ENCODE measurements around the gene GPR162.

DNA sequence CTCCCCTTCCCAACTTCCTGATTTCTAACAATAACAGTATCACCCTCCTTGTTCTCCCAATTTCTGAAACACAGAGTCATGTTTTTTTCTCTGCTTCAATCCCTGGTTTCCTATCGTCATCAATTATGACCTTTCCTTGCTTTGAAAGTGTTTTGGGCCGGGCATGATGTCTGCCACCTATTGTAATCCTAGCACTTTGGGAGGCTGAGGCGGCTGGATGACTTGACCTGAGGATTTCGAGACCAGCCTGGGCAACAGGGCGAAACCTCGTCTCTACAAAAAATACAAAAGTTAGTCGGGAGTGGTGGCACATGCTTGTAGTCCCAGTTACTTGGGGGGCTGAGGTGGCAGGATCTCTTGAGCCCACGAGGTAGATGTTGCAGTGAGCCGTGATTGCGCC is 12.6 kb upstream of the GPR162 start:
- TF ChIP-seq EZH2 (IDR thresholded peaks at IDR 0.05; ENCODE audit: borderline replicate concordance, insufficient read depth, low read length, poor library complexity, severe bottlenecking) (no peak), POLR2AphosphoS5 (IDR thresholded peaks at IDR 0.05) (no peak)
- TF ChIP-seq, protein P1, sequence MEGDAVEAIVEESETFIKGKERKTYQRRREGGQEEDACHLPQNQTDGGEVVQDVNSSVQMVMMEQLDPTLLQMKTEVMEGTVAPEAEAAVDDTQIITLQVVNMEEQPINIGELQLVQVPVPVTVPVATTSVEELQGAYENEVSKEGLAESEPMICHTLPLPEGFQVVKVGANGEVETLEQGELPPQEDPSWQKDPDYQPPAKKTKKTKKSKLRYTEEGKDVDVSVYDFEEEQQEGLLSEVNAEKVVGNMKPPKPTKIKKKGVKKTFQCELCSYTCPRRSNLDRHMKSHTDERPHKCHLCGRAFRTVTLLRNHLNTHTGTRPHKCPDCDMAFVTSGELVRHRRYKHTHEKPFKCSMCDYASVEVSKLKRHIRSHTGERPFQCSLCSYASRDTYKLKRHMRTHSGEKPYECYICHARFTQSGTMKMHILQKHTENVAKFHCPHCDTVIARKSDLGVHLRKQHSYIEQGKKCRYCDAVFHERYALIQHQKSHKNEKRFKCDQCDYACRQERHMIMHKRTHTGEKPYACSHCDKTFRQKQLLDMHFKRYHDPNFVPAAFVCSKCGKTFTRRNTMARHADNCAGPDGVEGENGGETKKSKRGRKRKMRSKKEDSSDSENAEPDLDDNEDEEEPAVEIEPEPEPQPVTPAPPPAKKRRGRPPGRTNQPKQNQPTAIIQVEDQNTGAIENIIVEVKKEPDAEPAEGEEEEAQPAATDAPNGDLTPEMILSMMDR (IDR thresholded peaks at IDR 0.05; ENCODE audit: poor library complexity, severe bottlenecking), result no peak

All from neural cell (in vitro differentiated cells).